Measurements from ENCODE around the gene EML1.

EML1 gene

DNA sequence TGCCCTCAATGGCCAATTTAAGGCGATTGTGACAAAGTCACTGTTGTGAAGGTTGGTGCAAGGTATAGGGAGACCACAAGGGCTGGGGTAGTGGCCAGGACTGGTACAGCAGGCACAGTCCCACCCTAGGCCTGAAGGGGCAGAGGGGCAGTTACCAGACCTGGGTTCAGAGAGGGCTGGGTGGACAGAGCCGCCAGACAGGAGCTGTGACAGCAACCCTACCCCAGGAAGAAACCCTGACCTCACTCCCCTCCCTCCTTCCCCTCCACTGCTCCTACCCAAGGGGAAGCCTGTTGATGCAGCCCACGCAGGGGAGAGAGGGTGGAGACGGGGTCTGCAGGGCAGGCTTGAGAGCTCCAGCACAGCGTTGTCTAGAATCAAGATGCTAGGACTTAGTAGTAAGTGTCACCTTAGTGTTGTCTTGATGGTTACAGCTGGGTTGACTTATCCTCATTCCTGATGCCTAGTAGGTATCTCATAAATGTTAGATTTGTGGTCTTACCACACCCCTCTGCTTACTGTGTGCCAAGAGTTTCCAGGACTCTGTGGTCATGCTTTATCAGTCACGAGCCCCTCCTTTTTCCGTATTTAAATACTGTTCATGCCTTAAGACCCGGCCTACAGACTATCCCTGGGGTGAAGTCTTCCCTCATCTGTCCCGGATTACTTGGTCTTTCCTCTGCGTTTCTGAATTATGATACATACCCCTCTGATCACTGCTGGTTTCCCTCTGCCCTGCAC is 14.4 kb downstream of the EML1 start:
- DNase-seq, result no peak

GRCh38 chr14:99808154-99808505 is 14.9 kb downstream of the EML1 start:
- no peak for DNase-seq

DNA sequence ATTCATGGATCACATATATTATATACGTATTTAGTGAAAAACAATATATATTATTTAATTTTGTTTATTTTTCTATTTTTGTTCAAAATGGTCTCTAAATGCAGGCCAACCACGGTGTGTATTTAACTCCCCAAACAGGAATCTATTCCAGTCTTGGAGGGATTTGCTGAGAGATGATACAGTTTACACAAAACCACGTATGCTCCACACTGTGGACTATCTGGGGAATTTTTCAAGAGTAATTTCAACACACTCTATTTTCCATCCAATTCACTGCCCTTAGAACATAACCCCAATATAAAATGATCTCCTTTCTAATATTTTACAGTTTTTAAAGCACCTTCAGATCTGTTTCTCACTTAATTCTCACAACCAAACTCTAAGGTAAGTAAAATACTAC is 15.3 kb downstream of the EML1 start:
- DNase-seq, result no peak

- DNase-seq, result no peak
These were observed 16.1 kb downstream of the EML1 start for GRCh38 chr14:99809360-99809759.

GRCh38 chr14:99809859-99810558 is 16.8 kb downstream of the EML1 start:
- no peak for DNase-seq

DNA sequence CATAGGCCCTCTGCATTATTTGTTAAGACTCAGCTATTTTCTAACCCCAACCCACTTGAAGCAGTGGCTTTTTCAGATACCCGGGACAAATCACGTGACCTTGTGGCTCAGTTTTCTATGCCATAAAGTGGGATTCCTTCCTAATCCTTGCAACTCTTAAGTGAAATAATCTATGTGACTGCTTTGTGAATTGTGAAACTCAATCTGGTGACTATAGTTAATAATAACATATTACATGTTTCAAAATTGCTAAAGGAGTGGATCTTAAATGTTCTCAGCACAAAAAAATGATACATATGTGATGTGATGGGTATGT is 17.3 kb downstream of the EML1 start:
- no peak for DNase-seq

GRCh38 chr14:99812096-99812750 is 19.0 kb downstream of the EML1 start:
- DNase-seq, result no peak

DNA sequence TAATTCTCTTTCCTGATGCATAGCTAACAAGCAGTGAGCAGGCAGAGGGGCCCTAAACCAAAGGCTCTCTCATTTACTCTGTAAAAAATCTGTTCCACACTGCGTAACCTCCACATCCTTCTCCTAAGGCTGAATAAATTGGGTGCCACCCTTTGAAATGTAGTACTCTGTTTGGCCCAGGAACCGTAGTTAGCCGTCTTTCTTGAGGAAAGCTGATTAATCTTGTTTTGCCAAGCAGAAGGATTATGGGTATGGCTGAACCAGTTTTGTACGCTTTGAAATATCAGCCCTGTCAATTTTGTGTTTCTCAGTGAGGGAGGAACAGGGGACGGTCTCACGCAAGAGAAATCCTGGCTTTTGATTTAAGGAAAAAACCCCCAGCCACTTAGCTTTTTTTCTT is 19.7 kb downstream of the EML1 start:
- no peak for DNase-seq

- DNase-seq, result no peak
These were observed 22.5 kb downstream of the EML1 start for GRCh38 chr14:99815696-99816095.

GRCh38 chr14:99816217-99816616 is 23.0 kb downstream of the EML1 start:
- no peak for DNase-seq

DNA sequence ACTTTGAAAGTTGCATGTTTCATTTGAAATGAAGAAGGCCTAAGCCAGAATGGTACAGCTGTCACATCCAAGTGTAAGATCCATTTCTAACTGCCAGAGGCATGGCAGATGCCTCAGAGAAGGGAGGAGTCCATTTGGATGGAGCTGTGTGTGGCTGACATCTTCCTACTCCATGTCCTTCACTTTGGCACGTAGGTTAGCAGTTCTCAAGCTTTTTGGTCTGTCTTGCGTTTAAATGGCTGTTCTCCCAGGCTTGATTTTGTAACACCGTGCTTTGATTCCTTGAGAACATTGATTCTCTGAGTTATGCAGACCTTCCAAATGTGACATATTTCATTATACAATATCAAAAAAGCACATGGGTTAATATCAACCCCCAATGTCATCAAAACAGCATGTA is 23.4 kb downstream of the EML1 start:
- no peak for DNase-seq

DNA sequence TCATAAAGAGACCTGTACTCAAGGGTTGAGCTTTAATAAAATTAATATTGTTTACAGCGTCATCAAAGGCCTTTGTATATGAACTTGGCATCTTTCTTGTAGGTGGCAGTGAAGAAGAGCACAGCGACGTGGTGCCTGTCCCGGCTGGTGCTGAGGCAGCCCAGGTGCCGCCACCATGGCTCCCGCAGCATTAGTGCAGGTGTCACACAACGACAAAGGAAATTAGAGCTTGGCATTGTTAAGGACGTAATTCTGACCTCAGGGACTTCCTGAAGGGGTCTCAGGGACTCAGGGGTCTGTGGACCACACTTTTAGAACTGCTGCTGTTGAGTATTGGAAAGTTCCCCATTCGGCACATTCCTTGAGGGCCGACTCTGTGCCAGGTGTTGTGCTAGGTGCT is 24.1 kb downstream of the EML1 start:
- no peak for DNase-seq

DNA sequence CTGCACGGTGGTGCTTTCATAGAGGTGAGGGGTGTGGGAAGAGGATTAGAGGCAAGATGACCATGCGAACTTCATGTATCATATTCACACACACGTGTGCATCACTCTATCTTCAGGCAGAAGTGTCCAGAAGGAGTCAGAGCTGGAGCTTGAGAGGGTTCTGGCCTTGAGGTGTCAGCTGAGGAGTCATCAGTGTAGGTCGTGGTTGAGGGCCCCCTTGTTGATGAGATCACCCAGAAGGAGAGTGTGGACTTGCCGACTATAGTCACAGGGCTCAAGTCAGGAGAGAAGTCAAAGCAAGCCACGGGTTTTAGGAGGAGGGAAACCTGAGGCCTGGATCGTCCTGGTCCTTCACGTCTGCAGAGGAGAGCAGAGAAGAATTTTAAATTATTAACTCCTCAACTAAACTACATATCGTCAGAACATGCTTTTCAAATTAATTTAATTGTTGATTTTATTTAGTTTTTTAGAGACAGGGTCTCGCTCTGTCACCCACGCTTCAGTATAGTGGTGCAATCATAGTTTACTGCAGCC is 25.4 kb downstream of the EML1 start:
- DNase-seq, result no peak

GRCh38 chr14:99819514-99819913 is 26.3 kb downstream of the EML1 start:
- no peak for DNase-seq

- DNase-seq, result no peak
These were observed 27.6 kb downstream of the EML1 start for GRCh38 chr14:99820702-99821331.

- peak; percentile 44 for DNase-seq
These were observed 28.6 kb downstream of the EML1 start for GRCh38 chr14:99821519-99822508.

DNA sequence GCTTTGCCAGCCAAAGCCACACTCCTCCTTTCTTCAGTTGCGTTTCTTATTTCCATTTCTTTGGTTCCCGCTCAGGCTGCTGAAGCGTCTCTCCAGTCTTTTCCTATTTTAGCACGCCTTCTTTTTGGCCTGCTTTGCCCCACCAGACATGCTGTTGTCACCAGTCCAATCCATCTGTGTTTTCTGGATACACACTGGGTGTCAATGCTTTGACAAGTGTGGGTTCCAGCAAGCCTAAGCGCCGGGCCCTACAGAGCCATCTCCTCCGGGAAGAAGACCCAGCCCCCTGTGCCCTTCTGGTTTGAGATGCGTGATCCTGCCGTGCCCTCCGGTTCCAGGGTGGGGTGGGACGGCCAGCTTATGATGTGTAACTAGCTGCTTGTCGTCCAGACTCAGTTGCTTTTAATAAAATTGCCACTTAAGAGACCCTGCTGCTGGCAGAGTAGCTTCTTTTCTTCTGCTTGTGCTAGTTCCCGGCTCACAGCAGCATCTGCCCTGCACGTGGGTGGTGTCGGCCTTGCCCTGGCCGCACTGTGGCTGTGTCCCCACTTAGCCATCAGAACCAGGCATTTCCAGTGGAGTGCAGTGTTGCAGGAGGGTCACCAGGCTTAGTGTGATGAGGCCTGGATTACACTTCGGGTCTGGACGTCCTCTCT is 29.7 kb downstream of the EML1 start:
- no peak for DNase-seq

DNA sequence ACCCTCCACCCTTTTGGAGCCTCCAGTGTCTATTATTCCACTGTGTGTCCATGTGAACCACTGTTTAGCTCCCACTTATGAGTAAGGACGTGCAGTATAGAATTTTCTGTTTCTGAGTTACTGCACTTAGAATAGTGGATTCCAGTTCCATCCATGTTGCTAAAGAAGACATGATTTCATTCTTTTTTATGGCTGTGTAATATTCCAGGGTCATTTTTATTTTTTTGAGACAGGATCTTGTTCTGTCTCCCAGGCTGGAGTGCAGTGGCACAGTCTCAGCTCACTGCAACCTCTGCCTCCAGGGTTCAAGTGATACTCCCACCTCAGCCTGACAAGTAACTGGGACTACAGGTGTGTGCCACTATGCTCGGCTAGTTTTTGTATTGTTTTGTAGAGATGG is 31.6 kb downstream of the EML1 start:
- DNase-seq, result no peak

- DNase-seq, result no peak
These were observed 36.2 kb downstream of the EML1 start for GRCh38 chr14:99829450-99829849.

GRCh38 chr14:99831303-99831702 is 38.1 kb downstream of the EML1 start:
- DNase-seq, result no peak

DNA sequence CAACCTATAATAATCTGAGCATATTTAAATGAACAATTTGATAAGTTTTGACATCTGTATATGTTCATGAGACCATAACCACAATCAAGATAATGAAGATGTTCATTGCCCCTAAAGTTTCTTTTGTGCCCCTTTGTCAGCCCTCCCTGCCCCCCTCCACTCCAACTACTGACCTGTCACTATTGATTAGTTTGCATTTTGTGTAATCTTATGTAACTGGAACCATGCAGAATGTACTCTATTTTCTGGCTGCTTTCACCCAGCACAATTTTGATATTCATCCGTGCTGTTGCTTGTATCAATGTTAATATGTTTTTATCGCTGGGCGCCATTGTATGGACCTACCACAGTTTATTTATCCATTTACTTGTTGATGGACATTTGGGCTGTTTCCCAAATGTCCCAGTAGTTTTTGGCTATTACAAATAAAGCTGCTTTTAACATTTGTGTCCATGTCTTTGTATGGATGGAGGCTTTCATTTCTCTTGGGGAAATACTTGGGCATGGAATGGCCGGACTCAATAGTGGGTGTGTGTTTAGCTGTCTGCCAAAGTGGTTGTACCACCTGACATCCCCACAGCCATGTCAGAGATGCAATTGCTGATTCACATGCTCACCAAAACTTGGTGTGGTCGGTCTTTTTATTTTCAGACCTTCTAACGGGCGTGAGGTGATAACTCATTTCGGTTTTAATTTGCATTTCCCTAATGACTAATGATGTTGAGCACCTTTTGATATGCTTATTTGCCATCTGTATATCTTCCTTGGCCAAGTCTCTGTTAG is 38.9 kb downstream of the EML1 start:
- no peak for DNase-seq
